Stomach (tissue), 4 donors: ENCODE measurements around the gene RASGRP2.

Source experiments
- EP300 ChIP-seq: sonication (generic); formaldehyde crosslinking; IDR thresholded peaks from one replicate; pipeline ENCODE4 v1.6.1; 2017; ENCODE audit warnings: antibody characterized with exemption
- POLR2A ChIP-seq, 4 donors: fragments of 450-650 bp; IDR thresholded peaks; one replicate each; pipeline ENCODE4 v1.6.1; 2016; ENCODE audit warnings: antibody characterized with exemption in 4 of 4, control low read depth in 2 of 4, mild to moderate bottlenecking in 1 of 4, moderate library complexity in 1 of 4
- TF ChIP-seq, protein P1 (sequence below), 7 experiments: fragments of 450-650 bp in 4 of 7; fragments of 200-600 bp in 3 of 7; sonication (generic) in 3 of 7; IDR thresholded peaks; one replicate each; pipeline ENCODE4 v1.5.1; 2016 to 2019; ENCODE audit warnings: antibody characterized with exemption in 7 of 7, control low read depth in 2 of 7, mild to moderate bottlenecking in 1 of 7

DNA sequence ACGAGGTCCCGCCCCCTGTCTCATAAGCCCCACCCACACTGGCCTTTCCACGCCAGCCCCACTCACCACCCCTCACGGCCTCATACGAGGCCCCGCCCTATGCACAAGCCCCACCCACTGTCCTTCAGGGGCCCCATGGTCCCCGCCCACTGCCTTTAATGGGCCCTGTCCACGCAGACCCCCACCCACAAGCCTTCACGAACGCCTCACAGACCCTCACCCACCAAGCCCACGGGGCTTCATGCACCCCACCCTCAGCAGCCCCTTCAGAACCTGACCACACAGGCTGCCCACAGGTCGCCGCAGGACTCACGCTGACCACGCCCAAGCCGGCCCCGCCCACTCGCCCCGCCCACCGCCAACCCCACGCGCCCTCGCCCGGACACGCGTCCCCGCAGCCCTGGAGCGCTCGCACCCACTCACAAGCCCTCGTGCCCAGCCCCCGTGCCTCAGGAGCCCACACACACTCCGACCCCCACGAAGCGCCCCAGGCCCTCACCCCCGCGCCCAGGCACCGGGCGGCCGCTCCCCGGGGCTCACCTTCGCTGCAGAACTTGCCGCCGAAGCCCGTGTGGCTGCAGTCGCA, 31.4 kb downstream of the RASGRP2 start:
- TF ChIP-seq, protein P1, sequence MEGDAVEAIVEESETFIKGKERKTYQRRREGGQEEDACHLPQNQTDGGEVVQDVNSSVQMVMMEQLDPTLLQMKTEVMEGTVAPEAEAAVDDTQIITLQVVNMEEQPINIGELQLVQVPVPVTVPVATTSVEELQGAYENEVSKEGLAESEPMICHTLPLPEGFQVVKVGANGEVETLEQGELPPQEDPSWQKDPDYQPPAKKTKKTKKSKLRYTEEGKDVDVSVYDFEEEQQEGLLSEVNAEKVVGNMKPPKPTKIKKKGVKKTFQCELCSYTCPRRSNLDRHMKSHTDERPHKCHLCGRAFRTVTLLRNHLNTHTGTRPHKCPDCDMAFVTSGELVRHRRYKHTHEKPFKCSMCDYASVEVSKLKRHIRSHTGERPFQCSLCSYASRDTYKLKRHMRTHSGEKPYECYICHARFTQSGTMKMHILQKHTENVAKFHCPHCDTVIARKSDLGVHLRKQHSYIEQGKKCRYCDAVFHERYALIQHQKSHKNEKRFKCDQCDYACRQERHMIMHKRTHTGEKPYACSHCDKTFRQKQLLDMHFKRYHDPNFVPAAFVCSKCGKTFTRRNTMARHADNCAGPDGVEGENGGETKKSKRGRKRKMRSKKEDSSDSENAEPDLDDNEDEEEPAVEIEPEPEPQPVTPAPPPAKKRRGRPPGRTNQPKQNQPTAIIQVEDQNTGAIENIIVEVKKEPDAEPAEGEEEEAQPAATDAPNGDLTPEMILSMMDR (IDR thresholded peaks at IDR 0.05) = no peak
- TF ChIP-seq POLR2A (IDR thresholded peaks at IDR 0.05) = no peak
- TF ChIP-seq EP300 = no peak
